Ovary (tissue), 3 donors: ENCODE results near the gene FGF19.

Source experiments
- POLR2A ChIP-seq: fragments of 450-650 bp; IDR thresholded peaks from one replicate; pipeline ENCODE4 v1.6.1; 2017; ENCODE audit warnings: antibody characterized with exemption, mild to moderate bottlenecking, moderate library complexity
- TF ChIP-seq, protein P1 (sequence below), 3 donors: fragments of 450-650 bp in 2 of 3; fragments of 200-600 bp in 1 of 3; IDR thresholded peaks; one replicate each; pipeline versions ENCODE4 v1.5.1 to v1.8.0; 2016 to 2022; ENCODE audit warnings: antibody characterized with exemption in 3 of 3, mild to moderate bottlenecking in 1 of 3
- donor health status: DM: no; HTN: no; CAD: no.

DNA sequence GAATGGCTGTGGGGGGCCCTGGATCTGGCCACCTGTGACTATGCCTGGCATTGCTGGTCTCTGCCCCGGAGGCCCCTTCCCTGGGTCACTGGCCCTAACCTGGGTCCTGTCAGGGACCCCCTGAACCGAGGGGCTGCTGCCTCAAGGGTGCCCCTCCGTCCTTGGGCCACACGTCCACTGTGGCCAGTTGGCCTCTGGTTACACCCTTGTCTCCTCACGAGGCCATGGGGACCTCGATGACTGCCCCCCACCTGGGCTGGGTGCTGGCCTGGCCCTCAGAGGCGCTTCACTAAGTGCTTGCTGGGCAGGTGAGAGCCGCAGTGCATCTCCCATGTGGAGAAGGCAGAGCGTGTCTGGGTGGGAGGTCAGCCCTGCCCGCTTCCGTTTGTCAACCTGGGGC is 27.3 kb upstream of the FGF19 start:
- TF ChIP-seq, protein P1, sequence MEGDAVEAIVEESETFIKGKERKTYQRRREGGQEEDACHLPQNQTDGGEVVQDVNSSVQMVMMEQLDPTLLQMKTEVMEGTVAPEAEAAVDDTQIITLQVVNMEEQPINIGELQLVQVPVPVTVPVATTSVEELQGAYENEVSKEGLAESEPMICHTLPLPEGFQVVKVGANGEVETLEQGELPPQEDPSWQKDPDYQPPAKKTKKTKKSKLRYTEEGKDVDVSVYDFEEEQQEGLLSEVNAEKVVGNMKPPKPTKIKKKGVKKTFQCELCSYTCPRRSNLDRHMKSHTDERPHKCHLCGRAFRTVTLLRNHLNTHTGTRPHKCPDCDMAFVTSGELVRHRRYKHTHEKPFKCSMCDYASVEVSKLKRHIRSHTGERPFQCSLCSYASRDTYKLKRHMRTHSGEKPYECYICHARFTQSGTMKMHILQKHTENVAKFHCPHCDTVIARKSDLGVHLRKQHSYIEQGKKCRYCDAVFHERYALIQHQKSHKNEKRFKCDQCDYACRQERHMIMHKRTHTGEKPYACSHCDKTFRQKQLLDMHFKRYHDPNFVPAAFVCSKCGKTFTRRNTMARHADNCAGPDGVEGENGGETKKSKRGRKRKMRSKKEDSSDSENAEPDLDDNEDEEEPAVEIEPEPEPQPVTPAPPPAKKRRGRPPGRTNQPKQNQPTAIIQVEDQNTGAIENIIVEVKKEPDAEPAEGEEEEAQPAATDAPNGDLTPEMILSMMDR (IDR thresholded peaks at IDR 0.05): no peak
- no peak for TF ChIP-seq POLR2A
